IMR-90 (cell line): ENCODE results near the gene PDS5B. TPM values are rescaled to one million over a fixed set of nuclear protein-coding genes. Genes with fewer than 3 reads are reported as not detected.

Experiments used
- ATAC-seq: fragments of 200-7000 bp; cut with Tn5 transposase; 2 replicates; pipeline ENCODE4 v1.9.1; 2020; ENCODE audit warnings: low read depth, mild to moderate bottlenecking, moderate library complexity
- BruUV-seq: library from RNA; stranded (reverse); fragments of 400-500 nt; replicated peaks from 2 replicates; lab custom pipeline; 2021; lab: Mats Ljungman, UMichigan
- CTCF ChIA-PET: fragments of 300-600 bp; formaldehyde crosslinking; extraction: SDS; loops from one replicate; lab custom pipeline; 2021; ENCODE audit warnings: antibody characterized with exemption; lab: Yijun Ruan, JAX
- POLR2A ChIA-PET: fragments of 300-600 bp; sonication (Branson Sonifier 250); formaldehyde crosslinking; loops from one replicate; lab custom pipeline; 2022; ENCODE audit warnings: antibody characterized with exemption; ENCODE audit not compliant: unreplicated experiment; lab: Charles Lee
- DNase-seq: peaks from one replicate; pipeline ENCODE4 v3.0.0; 2013
- H2AFZ ChIP-seq: replicated peaks from 2 replicates; pipeline ENCODE3; 2013; ENCODE audit warnings: low read length, mild to moderate bottlenecking; ENCODE audit not compliant: poor library complexity
- H2AK5ac ChIP-seq: 2 replicates; pipeline ENCODE4 v1.6.1; 2013; ENCODE audit warnings: low read depth, low read length, inconsistent platforms
- H2AK9ac ChIP-seq: replicated peaks from 2 replicates; pipeline ENCODE3; 2013; ENCODE audit warnings: mild to moderate bottlenecking, low read depth, low read length, moderate library complexity; ENCODE audit not compliant: poor library complexity
- H2BK120ac ChIP-seq: 2 replicates; pipeline ENCODE4 v1.6.1; 2013; ENCODE audit warnings: low read depth, low read length, inconsistent platforms
- H2BK15ac ChIP-seq: 3 replicates; pipeline ENCODE4 v1.6.1; 2013; ENCODE audit warnings: low read depth, low read length, inconsistent platforms
- H2BK20ac ChIP-seq: 2 replicates; pipeline ENCODE4 v1.6.1; 2013; ENCODE audit warnings: low read depth, mild to moderate bottlenecking, inconsistent platforms, low read length, moderate library complexity
- H2BK5ac ChIP-seq: 2 replicates; pipeline ENCODE4 v1.6.1; 2013; ENCODE audit warnings: mild to moderate bottlenecking, low read depth, low read length, inconsistent platforms; ENCODE audit not compliant: poor library complexity, severe bottlenecking
- H3K14ac ChIP-seq: replicated peaks from 2 replicates; pipeline ENCODE4 v1.6.1; 2013; ENCODE audit warnings: low read depth, low read length, inconsistent platforms
- H3K18ac ChIP-seq: 2 replicates; pipeline ENCODE4 v1.6.1; 2013; ENCODE audit warnings: low read depth, low read length, control low read depth
- H3K23ac ChIP-seq: 2 replicates; pipeline ENCODE4 v1.6.1; 2013; ENCODE audit warnings: low read depth, low read length, inconsistent platforms
- H3K27ac ChIP-seq: 2 replicates; pipeline ENCODE4 v1.5.1; 2013; ENCODE audit warnings: mild to moderate bottlenecking, control low read depth, low read length; ENCODE audit not compliant: insufficient read depth
- H3K27me3 ChIP-seq: 2 replicates; pipeline ENCODE4 v1.6.1; 2013; ENCODE audit warnings: low read length; ENCODE audit not compliant: control insufficient read depth, insufficient read depth
- H3K36me3 ChIP-seq: 2 replicates; pipeline ENCODE4 v1.6.1; 2013; ENCODE audit warnings: low read length, mixed read lengths; ENCODE audit not compliant: control insufficient read depth, insufficient read depth
- H3K4ac ChIP-seq: 2 replicates; pipeline ENCODE4 v1.6.1; 2013; ENCODE audit warnings: low read depth, low read length, inconsistent platforms
- H3K4me1 ChIP-seq: 2 replicates; pipeline ENCODE4 v1.6.1; 2013; ENCODE audit warnings: low read length, mixed read lengths; ENCODE audit not compliant: control insufficient read depth, insufficient read depth
- H3K4me2 ChIP-seq: 2 replicates; pipeline ENCODE4 v1.6.1; 2013; ENCODE audit warnings: low read depth, mild to moderate bottlenecking, control low read depth, low read length, moderate library complexity
- H3K4me3 ChIP-seq: 2 replicates; pipeline ENCODE4 v1.5.1; 2013; ENCODE audit warnings: low read depth, mild to moderate bottlenecking, control low read depth, low read length, moderate library complexity; ENCODE audit not compliant: insufficient read depth
- H3K56ac ChIP-seq: 2 replicates; pipeline ENCODE4 v1.6.1; 2013; ENCODE audit warnings: low read length, inconsistent platforms; ENCODE audit not compliant: insufficient read depth; ENCODE audit errors: extremely low read depth
- H3K79me1 ChIP-seq, 2 experiments: 2 replicates each; pipeline ENCODE4 v1.6.1; 2013; ENCODE audit warnings: low read length in 2 of 2, inconsistent platforms in 1 of 2, low read depth in 1 of 2
- H3K9ac ChIP-seq: 2 replicates; pipeline ENCODE4 v1.6.1; 2013; ENCODE audit warnings: low read depth, low read length, control low read depth
- H3K9me1 ChIP-seq: 2 replicates; pipeline ENCODE4 v1.6.1; 2013; ENCODE audit warnings: low read length, inconsistent platforms; ENCODE audit not compliant: insufficient read depth
- H3K9me3 ChIP-seq: 2 replicates; pipeline ENCODE4 v1.6.1; 2013; ENCODE audit warnings: low read length; ENCODE audit not compliant: control insufficient read depth, insufficient read depth
- H4K20me1 ChIP-seq: 2 replicates; pipeline ENCODE4 v1.6.1; 2013; ENCODE audit warnings: low read length, inconsistent platforms; ENCODE audit not compliant: insufficient read depth
- H4K5ac ChIP-seq: 2 replicates; pipeline ENCODE4 v1.6.1; 2013; ENCODE audit warnings: mild to moderate bottlenecking, low read depth, low read length, control low read depth
- H4K8ac ChIP-seq, 2 experiments: 2 replicates each; pipeline ENCODE4 v1.6.1; 2013; ENCODE audit warnings: low read depth in 2 of 2, low read length in 2 of 2, control low read depth in 1 of 2, inconsistent platforms in 1 of 2
- H4K91ac ChIP-seq: 2 replicates; pipeline ENCODE4 v1.6.1; 2013; ENCODE audit warnings: low read depth, low read length, inconsistent platforms; ENCODE audit not compliant: insufficient read depth
- BHLHE40 ChIP-seq: fragments of 150-350 bp; IDR thresholded peaks from 2 replicates; pipeline ENCODE4 v1.6.1; 2016; ENCODE audit warnings: mild to moderate bottlenecking, low read depth, low read length
- CEBPB ChIP-seq: IDR thresholded peaks from 2 replicates; pipeline ENCODE4 v1.6.1; 2012; ENCODE audit warnings: low read depth, low read length, improper control_type of control experiment
- MAFK ChIP-seq: IDR thresholded peaks from 2 replicates; pipeline ENCODE4 v1.6.1; 2012; ENCODE audit warnings: low read depth, low read length, improper control_type of control experiment
- MAZ ChIP-seq: IDR thresholded peaks from 2 replicates; pipeline ENCODE4 v1.6.1; 2012; ENCODE audit warnings: low read depth, mild to moderate bottlenecking, low read length, improper control_type of control experiment, moderate library complexity, borderline replicate concordance
- NFE2L2 ChIP-seq: fragments of 150-350 bp; IDR thresholded peaks from 2 replicates; pipeline ENCODE4 v1.6.1; 2016; ENCODE audit warnings: low read depth, mild to moderate bottlenecking, low read length
- POLR2A ChIP-seq: IDR thresholded peaks from 2 replicates; pipeline ENCODE4 v1.6.1; 2012; ENCODE audit warnings: mild to moderate bottlenecking, low read depth, low read length
- RAD21 ChIP-seq: IDR thresholded peaks from 2 replicates; pipeline ENCODE4 v1.6.1; 2012; ENCODE audit warnings: low read length, improper control_type of control experiment
- RCOR1 ChIP-seq: IDR thresholded peaks from 2 replicates; pipeline ENCODE4 v1.6.1; 2012; ENCODE audit warnings: mild to moderate bottlenecking, low read length, improper control_type of control experiment; ENCODE audit not compliant: insufficient replicate concordance
- RFX5 ChIP-seq: IDR thresholded peaks from 2 replicates; pipeline ENCODE4 v1.8.0; 2012; ENCODE audit warnings: low read depth, mild to moderate bottlenecking, low read length, moderate library complexity
- SMC3 ChIP-seq: fragments of 150-350 bp; IDR thresholded peaks from 2 replicates; pipeline ENCODE4 v1.6.1; 2016; ENCODE audit warnings: low read depth, mild to moderate bottlenecking, antibody characterized with exemption, low read length, moderate library complexity
- WGBS, 2 experiments: methylation state at CpG; one replicate each; pipeline versions ENCODE4 v1.1.5 to v1.1.7; 2013; ENCODE audit warnings: missing lambda C conversion rate in 2 of 2; ENCODE audit not compliant: insufficient read length in 1 of 2; ENCODE audit errors: extremely low coverage in 2 of 2; 5-methylcytosine and 5-hydroxymethylcytosine counted together
- dilution Hi-C: fragments of 300-500 bp; cut with HindIII; formaldehyde crosslinking; loops from one replicate; pipeline ENCODE4 v1.14.3; 2018; ENCODE audit warnings: low sequenced_read_pairs; ENCODE audit not compliant: unreplicated experiment
- in situ Hi-C: fragments of 300-500 bp; cut with MboI; formaldehyde crosslinking; loops from 3 replicates; pipeline ENCODE4 v1.14.3; 2019; ENCODE audit warnings: low sequenced_read_pairs, inconsistent platforms, mixed read lengths
- intact Hi-C: fragments of 100-400 bp; cut with micrococcal nuclease; formaldehyde crosslinking; loops from 2 replicates; pipeline ENCODE4 v1.10.0; 2022
- polyA plus RNA-seq, 3 experiments: library from polyadenylated mRNA; depleted of rRNA; stranded (reverse); fragments of >200 nt; gene quantifications; 2 replicates each; pipeline ENCODE4 v1.2.3, GENCODE V29; 2012; ENCODE audit warnings: low replicate concordance in 1 of 3
- total RNA-seq: library from RNA; depleted of rRNA; stranded (reverse); fragments of >200 nt; gene quantifications from 2 replicates; pipeline ENCODE4 v1.2.3, GENCODE V29; 2012
- TF ChIP-seq, protein P1 (sequence below): conservative IDR thresholded peaks from 2 replicates; pipeline ENCODE4 v1.5.1; 2012; ENCODE audit warnings: mild to moderate bottlenecking, low read depth, low read length, improper control_type of control experiment
- TF ChIP-seq, protein P2 (sequence below): fragments of 150-350 bp; IDR thresholded peaks from 2 replicates; pipeline ENCODE4 v1.6.1; 2017; ENCODE audit warnings: mild to moderate bottlenecking, antibody characterized with exemption, low read length, low read depth
- TF ChIP-seq, protein P3 (sequence below): fragments of 150-350 bp; IDR thresholded peaks from 2 replicates; pipeline ENCODE4 v1.6.1; 2016; ENCODE audit warnings: low read depth, mild to moderate bottlenecking, low read length, moderate library complexity, borderline replicate concordance

The PDS5B gene
- total and polyA plus RNA-seq, 2 of the 4 experiments (the other 2 are of a cell fraction) = 6.2 to 20.1 TPM

DNA sequence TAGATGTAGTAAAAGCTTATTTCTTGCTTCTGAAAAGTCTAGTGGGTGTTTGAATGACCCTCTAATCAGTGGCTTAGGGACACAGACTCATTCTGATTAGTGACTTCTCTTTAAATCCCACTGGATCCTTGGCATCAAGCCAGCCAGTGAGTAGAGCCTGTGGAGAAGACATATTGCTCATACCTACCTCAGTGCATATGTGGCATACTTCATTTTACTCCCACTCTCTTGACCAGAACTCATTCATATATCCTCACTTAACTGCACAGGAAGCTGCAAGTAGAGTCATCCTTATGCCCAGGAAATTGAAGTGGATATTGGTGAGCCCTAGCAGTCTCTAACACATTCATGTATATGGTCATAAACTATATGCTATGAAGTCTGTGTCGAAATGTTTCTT is 148.3 kb downstream of the PDS5B start:
- Histone ChIP-seq H3K27ac (no peak overlapping the region), H4K8ac (no peak overlapping the region), H2BK5ac (peak overlapping the region; percentile 29), H3K4me3 (no peak overlapping the region), H3K9me1 (peaks cover 3% of the 10 kb centered on the region; the same call in 1 of the 2 replicates), H3K9ac (no peak overlapping the region), H3K36me3 (no peaks in the 10 kb centered on the region), H2BK120ac (no peak overlapping the region), H2AK5ac (no peak overlapping the region), H3K4me2 (no peak overlapping the region), H2AK9ac (no peak overlapping the region), H2AFZ (no peak overlapping the region), H3K79me1 (peaks cover 0 to 4% of the 10 kb centered on the region in 2 experiments; a peak in 2 of 4 replicates), H3K4me1 (no peaks in the 10 kb centered on the region; the same call in 1 of the 2 replicates), H3K18ac (no peak overlapping the region), H3K56ac (no peak overlapping the region), H3K27me3 (no peaks in the 10 kb centered on the region), H2BK20ac (no peak overlapping the region), H4K5ac (no peak overlapping the region), H3K14ac (peak overlapping the region; percentile 15), H4K20me1 (no peaks in the 10 kb centered on the region), H3K23ac (no peak overlapping the region; the same call in 1 of the 2 replicates), H2BK15ac (no peak overlapping the region), H4K91ac (no peak overlapping the region), H3K9me3 (no peaks in the 10 kb centered on the region), H3K4ac (no peak overlapping the region)
- TF ChIP-seq, protein P1, sequence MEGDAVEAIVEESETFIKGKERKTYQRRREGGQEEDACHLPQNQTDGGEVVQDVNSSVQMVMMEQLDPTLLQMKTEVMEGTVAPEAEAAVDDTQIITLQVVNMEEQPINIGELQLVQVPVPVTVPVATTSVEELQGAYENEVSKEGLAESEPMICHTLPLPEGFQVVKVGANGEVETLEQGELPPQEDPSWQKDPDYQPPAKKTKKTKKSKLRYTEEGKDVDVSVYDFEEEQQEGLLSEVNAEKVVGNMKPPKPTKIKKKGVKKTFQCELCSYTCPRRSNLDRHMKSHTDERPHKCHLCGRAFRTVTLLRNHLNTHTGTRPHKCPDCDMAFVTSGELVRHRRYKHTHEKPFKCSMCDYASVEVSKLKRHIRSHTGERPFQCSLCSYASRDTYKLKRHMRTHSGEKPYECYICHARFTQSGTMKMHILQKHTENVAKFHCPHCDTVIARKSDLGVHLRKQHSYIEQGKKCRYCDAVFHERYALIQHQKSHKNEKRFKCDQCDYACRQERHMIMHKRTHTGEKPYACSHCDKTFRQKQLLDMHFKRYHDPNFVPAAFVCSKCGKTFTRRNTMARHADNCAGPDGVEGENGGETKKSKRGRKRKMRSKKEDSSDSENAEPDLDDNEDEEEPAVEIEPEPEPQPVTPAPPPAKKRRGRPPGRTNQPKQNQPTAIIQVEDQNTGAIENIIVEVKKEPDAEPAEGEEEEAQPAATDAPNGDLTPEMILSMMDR = no peak
- TF ChIP-seq BHLHE40 = no peak
- TF ChIP-seq, protein P2, sequence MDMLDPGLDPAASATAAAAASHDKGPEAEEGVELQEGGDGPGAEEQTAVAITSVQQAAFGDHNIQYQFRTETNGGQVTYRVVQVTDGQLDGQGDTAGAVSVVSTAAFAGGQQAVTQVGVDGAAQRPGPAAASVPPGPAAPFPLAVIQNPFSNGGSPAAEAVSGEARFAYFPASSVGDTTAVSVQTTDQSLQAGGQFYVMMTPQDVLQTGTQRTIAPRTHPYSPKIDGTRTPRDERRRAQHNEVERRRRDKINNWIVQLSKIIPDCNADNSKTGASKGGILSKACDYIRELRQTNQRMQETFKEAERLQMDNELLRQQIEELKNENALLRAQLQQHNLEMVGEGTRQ = no peak
- TF ChIP-seq NFE2L2 = no peak
- TF ChIP-seq SMC3 = no peak
- no peak for TF ChIP-seq RFX5
- no peak; the same call in 1 of the 2 replicates for TF ChIP-seq CEBPB
- TF ChIP-seq MAZ = no peak
- no peak for TF ChIP-seq RCOR1
- no peak for TF ChIP-seq POLR2A
- TF ChIP-seq RAD21 = no peak
- TF ChIP-seq, protein P3, sequence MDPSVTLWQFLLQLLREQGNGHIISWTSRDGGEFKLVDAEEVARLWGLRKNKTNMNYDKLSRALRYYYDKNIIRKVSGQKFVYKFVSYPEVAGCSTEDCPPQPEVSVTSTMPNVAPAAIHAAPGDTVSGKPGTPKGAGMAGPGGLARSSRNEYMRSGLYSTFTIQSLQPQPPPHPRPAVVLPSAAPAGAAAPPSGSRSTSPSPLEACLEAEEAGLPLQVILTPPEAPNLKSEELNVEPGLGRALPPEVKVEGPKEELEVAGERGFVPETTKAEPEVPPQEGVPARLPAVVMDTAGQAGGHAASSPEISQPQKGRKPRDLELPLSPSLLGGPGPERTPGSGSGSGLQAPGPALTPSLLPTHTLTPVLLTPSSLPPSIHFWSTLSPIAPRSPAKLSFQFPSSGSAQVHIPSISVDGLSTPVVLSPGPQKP = no peak
- TF ChIP-seq MAFK = no peak
- peak; percentile 42; the same call in 1 of the 2 replicates for ATAC-seq
- no CpG with 5 or more reads among the region's 1 CpG for WGBS, 2 experiments
- intact Hi-C loops = no loop called here
- POLR2A ChIA-PET = interaction anchor here (0.6 kb wide), 1 partner anchor 16 kb away, joined by 3 read pairs; no protein-coding TSS in a partner anchor
- dilution Hi-C loops = no loop called here
- no TSS peak for BruUV-seq
- CTCF ChIA-PET = interaction anchor here (1.2 kb wide), 1 partner anchor 12 kb away, joined by 3 read pairs; no protein-coding TSS in a partner anchor
- in situ Hi-C loops = no loop called here
- peak; percentile 88 for DNase-seq
